ENCODE data around the gene BCKDHB.
"Not testable (repeated sequence)": the region's sequence is repeated elsewhere in the genome, so short reads cannot be mapped to it uniquely, and the experiment has no call there.

The BCKDHB gene

DNA sequence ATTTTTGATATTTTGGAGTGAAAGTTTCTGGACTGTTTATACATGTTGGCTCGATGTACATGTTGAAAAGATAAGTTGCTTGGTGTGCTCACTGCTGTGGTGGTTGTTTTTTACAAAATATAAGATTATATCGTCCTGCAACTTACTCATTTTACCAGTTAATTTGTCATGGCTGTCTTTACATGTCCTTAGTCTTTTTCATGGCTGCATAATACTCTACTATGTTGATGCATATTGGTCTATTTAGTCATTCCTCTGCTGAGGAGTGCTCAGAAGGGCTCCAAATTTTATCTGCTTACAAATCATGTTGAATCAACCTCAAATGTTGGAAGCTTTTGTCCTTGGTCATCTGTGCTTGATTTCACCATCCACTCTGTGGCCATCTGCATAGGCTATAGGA, 164.6 kb downstream of the BCKDHB start:
- no peak for FAIRE-seq

DNA sequence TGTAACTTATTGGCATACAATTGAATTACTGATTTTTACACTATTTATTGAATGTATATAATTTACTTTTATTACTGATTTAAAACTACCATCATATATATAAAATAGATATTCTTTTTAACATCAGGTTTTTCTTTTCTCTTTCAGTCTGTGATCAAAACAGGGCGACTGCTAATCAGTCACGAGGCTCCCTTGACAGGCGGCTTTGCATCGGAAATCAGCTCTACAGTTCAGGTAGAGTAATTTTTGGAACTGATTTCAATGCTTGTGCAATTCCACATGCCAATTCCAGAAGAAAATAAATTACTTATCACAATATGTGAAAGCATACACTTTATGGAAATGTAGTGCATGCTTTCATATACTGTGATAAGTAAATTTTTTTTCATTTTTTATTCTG, 166.5 kb downstream of the BCKDHB start:
- no peak for FAIRE-seq

DNA sequence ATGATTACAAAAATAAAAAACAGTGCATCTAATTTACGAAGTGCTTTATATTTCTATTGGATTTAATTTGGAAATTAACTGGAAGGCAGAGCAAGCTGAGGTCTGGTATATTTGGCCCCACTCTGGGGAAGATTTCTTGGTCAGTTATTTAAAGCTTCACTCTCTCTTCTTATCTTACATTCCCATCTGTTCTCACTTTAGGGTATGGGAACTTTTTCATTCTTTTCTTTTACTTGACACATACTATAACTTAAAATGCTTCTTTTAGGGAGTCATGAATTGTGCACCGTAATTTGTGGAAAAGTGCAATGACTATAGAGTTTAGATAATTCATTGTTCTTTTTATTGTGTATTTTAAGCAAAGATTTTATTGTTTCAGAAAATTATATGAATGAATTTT, 170.4 kb downstream of the BCKDHB start:
- no peak for FAIRE-seq

DNA sequence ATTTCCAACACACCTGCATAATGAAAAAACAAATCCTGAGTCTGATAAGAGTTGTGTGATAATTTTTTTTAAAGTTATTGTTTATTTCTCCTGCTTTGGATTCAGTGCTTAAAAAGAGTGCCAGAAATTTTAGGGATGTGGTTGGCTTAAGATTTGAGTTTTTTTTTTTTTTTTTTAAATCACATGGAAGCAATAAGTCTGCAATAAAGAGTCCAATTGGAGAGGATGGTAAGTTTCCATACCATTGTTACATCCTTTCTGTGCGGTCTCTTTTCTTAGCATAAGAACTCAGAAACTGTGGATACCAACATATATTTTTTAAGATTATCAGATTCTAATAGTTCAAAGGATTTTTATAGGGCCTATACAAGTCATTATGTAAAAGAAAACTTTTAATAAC, 171.0 kb downstream of the BCKDHB start:
- no peak for FAIRE-seq

DNA sequence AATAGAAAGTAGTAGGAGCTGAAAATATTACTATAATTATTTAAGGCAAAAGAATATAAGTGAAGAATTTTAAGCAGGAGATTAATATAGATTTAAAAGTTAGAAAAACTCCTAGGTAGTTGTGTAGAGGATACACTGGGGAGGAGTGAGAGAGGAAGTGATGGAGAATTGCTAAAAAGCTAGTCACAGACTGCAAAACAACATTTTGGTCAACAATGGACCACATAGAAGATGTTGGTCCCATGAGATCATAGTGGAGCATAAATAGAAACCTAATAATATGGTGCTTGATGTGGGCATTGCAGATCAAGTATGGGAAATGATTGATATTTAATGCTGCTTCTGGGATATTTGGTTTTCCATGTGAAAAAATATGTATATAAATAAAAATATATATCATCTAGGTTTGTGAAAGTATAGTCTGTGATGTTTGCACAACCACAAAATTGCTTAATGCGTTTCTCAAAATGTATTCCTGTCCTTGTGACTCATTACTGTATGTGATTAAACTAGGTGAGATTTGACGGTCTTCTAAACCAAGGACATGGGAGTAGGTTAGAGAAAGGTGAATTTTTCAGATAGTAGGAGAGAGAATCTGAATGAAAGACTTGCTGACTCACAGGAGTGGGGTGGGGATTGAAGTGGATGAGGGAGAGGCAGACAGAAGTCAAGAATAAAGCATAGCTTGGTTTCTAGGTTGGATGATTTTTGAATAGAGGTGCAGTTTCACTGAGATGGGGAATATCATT, 174.0 kb downstream of the BCKDHB start:
- no peak for FAIRE-seq

DNA sequence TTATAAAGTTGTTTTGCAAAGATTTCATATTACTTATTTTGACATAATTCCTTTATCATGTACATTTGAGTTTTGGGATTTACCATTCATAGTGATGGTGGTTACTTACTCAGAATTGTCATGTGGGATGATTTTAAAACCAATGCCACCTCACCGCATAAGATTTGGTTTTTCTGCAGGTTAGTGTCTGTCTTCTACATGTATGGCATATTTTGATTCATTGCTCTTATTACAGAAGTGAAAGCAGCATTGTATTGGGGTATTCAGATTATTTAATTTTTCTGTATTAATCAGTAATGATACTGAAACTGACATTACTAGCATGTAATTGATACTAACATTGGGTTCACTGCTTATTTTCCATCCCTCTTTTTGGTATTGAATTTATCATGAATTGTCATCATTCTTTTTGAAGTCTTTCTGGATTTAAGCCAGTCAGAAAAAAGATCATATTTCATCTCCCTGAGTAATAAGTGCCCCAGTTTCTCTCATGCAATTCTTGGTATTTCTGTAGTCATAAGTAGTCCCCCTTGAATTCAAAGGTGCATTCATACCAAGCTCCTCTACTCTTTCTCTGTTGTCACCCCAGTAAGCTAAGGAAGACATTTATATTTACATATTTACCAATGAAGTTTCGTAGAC, 176.6 kb downstream of the BCKDHB start:
- no peak for FAIRE-seq

DNA sequence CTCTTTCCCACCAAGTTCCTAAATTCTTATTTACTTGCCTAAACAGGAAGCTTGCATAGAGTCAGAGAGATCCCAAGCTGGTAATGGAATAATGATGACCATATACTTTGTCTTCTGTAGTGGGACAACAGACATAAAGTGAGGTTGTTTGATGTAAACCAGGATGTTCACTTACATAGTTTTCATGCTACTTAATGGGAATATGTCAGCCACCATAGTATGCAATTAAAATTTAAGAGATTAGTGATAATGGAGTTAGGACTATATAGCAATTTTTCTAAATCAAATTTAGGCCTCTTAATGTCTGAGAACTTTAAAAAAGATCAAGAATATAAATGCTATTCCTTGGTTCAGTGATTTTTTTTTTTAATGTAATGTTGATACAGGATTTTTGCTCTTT, 180.6 kb downstream of the BCKDHB start:
- FAIRE-seq, result no peak

DNA sequence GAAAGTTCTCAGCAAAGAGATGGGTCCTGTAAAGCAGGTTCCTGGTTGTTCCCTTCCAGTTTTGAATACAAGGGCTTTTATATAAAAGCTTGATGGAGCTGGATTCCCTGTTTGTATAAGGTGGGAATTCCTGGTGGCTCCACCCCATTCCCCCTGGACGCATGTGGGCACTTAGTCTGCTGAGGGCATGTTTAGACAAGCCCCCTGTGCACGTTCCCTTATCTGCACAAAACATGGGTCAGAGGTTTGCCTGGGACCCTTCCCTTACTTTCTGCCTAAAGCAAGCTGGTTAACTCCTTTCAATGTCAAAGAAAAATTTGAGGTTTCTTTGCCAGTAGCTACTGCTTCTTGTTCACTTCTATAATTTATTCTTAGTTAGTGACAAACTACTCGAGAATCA, 181.1 kb downstream of the BCKDHB start:
- FAIRE-seq, result no peak

DNA sequence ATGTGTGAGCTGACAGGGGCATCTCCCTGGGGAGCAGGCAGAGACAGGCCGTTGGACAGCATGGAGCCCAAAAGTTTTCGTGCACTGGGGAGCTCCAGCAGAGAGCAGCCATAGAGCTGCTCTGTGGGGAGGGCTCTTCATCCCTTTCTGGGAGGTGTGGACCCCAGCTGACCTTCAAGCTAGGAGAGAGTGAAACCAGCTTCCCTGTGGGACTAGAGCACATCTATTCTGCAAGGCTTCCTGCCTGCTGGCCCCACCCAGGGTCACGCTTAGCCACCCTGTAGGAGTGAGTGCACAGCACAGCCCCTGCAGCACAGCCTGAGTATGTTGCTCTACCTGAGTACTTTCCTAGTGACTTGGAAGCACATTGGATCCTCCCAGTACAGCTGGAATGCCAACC, 183.3 kb downstream of the BCKDHB start:
- FAIRE-seq, result no peak

DNA sequence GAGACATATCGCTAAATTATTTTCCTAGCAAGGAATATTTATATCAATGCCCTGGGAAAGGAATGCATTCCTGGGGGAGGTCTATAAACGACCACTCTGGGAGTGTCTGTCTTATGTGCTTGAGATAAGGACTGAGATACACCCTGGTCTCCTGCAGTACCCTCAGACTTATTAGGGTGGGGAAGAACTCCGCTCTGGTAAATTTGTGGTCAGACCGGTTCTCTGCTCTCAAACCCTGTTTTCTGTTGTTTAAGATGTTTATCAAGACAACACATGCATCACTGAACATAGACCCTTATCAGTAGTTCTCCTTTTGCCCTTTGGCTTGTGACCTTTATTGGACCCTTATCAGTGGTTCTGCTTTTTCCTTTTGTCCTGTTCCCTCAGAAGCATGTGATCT, 188.1 kb downstream of the BCKDHB start:
- not testable (repeated sequence) for FAIRE-seq

DNA sequence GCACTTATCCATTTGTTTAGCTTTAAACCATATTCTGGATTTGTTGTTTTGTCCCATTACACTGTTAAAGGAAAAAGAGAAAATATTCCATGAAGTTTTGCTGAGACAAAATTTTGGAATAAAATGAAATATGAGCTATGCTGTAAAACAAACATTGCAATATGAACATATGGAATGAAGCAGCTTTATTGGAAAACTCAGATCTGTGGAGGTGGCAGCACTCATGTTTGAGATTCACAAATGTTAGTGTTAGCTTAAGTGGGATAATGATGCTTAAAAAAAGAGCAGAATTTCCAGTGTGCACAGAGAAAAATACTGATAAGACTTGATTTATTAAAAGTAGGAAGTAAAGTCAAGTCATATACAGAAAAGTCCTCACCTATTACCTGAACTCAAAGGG, 196.2 kb downstream of the BCKDHB start:
- no peak for FAIRE-seq

DNA sequence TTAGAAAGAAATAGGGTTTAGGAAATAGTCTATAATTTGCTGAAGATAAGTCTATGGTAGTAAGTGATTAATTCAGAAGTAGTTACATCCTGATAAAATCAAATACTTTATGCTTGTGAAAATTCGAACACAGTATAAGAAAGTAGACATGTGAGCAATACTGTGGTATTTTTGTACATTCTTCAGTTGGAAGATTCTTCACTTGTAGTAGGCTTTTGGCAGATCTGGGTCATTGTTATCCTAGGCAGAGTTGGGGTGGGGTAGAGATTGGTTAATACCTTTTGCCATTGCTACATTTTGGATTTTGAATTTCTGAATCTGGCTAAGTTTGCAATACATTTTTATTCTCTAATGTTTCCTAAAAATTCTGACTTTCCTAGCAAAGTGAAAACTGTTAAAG, 197.5 kb downstream of the BCKDHB start:
- FAIRE-seq, result no peak

DNA sequence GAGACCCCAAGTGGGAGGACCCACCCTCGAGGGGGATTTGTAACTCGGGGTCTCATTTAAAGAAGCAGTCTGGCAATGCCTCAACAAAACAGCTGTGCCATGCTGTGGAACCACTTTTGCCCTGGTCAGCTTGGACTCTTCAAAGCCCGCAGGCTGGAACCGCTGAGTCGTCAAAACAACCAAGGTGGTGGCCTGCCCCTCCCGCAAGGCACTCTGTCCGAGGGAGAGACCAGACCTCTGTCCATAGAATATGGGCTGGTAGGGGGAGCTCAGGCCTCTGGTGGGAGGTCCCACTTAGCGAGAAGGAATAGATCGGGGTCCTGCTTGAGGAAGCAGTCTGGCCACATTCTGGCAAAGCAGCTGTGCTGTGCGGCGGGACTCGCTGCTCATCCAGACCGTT, 208.1 kb downstream of the BCKDHB start:
- no peak for FAIRE-seq

DNA sequence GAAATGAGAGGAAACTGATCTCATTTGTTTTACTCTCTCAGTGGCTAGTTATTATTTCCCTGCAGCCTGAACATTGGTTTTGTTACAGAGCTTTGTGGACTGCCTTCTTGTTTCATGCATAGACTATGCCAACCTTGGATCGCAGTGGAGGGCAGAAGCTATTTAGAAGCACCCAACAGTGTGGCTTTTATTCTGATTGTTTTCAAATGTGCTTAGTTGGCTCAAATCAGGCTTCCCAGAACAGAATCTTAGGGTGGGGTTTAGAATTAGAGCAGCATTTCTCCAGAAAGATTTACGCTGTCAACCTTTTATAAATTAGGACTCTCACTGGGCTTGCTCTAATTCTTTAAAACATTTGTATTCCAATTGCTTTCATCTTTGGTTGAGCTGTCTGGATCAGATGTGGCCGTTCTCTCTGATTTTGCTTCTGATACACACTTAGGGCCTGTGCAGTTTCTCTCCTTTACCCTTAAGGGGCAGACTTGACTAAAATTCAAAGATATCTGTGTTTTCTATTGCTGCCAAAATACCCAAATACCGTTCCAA, 210.3 kb downstream of the BCKDHB start:
- no peak for FAIRE-seq

DNA sequence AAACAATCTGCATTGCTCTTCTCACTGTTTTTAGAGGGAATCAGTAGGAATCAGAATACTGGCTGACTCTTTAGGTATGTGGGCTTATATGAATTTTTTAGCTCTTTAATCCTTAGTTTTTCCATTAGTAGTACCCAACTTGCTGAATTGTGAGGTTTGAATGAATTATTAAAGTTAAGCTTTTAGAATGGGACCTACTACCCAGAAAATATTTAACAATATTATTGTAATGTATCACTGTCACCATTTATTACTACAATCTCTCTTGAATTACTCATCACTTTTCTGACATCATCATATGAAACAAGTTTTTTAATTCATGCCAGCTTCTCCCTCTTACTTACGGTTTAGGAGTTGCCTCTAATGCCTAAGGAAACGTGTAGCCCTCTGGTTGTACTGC, 212.7 kb downstream of the BCKDHB start:
- no peak for FAIRE-seq

DNA sequence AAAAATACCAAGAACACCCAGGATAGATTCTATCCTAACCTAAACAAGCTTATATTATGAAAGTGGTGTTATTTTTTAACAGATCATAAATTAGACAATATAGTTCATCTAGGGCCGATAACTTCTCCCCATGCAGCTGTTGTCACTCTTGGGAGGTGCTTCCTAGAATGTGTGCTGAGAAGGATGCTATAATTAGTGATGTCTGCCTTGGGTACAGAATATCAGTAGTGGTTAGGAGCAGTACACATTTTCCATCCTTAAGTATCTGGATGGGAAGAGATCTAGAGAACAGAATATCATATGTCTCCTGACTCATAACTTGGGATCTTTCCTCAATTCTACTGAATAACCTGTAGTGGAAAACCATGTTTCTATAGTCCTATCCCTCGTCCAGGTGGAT, 214.5 kb downstream of the BCKDHB start:
- no peak for FAIRE-seq

DNA sequence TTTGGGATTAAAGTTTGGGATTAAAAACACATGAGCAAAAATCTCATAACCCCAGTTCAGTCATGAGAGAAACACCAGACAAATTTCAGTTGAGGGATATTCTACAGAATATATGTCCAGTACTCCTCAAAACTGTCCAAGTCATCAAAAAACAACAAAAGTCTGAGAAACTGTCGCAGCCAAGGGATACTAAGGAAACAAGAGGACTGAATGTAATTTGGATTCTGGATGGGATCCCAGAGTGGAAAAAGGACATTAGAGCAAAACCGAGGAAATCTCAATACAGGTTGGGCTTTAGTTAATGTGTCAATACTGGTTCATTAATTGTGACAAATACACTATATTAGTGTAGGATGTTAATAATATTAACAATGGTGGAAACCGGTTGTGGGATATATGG, 219.3 kb downstream of the BCKDHB start:
- FAIRE-seq, result no peak

DNA sequence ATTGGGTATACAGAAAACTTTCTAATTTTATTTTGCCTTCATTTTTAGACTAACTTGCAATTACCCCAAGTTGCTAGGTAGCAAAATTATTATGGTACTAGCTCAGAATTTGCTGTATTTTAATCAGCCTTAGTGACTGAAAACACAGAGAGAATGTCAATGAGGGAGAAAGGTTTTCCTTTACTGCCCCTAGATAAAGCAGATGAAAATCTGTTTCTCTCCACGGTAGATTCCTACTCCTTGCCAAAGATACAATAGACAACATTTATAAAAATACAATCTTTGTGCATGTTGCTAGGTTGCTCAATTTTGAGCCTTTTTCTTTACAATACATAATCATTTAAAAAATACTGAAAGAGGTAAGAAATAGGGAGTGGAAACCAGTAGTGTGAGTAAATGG, 222.2 kb downstream of the BCKDHB start:
- FAIRE-seq, result no peak

DNA sequence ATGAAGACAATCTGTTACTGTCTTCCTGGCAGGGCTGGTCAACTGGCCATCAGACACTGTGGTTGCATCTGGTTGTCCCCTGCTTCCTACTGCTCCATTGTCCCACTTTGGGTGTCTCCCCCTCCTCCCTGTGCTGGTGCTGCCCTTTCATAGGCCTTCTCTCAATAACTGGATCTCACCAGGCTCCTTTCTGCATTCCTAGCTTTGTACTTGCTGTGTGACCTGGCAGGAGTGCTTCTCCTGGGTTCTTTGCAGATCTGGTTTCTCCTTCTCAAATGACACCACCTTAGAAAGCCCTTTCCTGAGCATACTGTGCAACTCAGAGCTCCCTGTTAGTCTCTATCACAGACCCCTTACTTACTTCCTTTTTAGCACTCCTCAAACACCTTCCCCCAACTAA, 223.0 kb downstream of the BCKDHB start:
- no peak for FAIRE-seq

DNA sequence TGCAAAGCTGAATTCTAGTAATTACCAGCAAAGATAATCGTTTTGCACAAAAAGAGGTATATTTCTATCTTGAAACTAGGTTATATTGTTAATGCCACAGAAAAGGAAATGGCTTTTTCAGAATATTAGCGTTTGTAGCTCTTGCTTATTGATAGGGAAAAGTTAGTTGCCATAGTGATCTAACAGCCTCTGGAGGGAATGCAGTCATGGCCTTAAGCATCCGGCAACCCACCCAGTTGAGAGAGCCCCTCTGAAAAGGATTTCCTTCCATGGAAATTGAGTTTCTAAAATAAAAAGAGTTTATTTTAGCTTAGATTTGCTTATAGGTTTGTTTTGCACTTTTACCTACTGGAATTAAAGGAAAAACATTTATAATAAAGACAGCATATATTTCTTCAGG, 224.5 kb downstream of the BCKDHB start:
- FAIRE-seq, result no peak

DNA sequence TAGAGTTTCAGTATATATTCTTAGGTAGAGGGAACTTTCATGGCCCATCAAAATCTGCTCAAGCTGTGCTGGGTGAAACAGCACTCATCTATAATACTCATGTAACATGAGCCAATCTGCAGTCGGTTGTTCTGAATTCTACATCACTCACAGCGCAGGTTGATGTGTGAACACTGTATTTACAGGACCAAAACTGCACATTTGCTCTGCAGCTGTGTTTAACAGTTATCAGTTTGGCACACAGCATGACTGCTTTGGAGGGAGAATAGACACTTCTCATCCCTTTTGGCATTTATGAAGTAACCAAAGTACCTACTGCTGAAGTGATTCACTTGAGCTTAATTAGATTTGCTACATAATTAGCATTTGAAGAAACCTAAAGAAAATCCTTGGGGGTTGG, 225.1 kb downstream of the BCKDHB start:
- FAIRE-seq, result no peak

DNA sequence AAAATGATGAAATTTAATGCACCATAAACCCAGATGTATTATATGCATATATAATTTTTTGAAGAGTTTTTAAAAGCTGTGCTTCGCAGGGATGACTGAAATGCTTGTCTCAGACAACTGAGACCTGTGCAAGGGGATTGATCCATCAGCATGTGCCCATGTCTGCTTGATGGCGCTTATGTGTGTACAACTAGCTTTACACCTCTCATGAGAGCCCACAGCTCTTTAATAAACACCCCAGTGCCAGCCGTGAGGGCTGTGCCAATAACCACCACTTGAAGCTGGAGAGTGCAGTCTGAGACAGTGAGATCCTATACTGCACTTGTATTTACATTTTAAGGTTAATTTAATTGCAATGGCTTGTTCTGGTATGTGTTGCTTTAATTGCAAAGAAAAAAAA, 225.5 kb downstream of the BCKDHB start:
- no peak for FAIRE-seq

DNA sequence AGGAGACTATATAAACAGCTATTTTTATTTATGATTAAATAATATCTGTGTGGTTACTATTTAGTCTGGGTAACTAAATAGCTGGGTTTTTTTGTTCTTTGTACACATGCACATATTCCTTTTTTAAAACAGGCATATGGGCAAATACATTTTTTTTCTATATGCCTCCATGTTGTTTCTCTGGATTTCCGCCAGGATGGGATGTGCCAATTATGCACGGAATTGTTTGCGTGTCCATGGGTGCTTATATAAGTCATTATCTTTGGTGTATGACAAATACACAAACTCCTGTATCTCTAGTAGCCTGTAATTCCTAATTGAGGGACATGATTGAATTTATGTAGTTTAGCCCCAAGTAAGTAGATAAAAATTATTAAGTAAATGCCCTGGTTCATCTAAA, 226.9 kb downstream of the BCKDHB start:
- no peak for FAIRE-seq

DNA sequence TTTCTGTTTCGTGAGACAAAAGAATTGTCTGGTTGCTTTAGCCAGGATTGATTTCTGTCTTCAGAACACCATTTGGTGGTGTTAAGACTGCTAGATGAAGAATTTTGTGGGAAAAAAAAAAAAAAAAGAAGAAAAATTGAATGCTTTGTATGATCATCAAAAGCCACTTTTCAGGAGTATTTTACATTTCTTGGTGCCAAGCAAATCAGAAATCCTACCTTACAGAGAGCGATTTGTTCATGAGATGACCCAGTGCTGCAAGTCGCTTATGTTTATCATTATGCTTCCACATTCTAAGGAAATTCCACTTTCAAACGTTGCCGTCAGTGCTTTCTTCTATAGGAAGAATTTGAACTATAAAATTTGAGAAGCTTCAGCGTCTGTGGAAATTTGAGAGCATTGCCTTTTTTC, 228.7 kb downstream of the BCKDHB start:
- FAIRE-seq, result no peak

DNA sequence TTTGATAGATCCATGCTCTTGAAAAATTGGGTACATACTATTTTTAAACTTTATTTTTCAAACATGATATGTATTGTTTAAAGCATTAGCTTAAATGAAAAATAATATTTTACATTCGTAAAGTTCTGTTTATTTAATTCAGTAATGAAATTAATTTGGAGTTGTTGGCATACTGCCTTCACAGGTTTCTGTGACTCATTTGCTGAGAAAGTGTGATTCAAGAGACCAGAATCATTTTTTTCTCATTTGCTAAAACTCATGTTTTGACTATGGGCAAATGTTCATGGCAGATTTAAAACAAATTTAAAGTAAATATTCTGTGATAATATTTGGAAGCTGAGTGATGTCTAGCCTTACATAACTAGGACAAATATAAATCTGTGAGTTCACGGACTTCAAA, 230.4 kb downstream of the BCKDHB start:
- peak; percentile 21 for FAIRE-seq
